GM12873 (cell line): ENCODE results near the gene GLYATL3.

Experiments
- CTCF ChIP-seq: IDR thresholded peaks from 2 replicates; pipeline ENCODE4 v1.5.1; 2012; ENCODE audit warnings: low read depth, mild to moderate bottlenecking, moderate library complexity, low read length, control low read depth; ENCODE audit not compliant: insufficient read depth; ENCODE audit errors: missing control alignments

The GLYATL3 gene

GRCh38 chr6:49463612-49463967 is 36.1 kb upstream of the GLYATL3 start:
- TF ChIP-seq CTCF: no peak

GRCh38 chr6:49464691-49465090 is 35.0 kb upstream of the GLYATL3 start:
- no peak for TF ChIP-seq CTCF

- no peak for TF ChIP-seq CTCF
Measured at GRCh38 chr6:49468042-49468441, 31.7 kb upstream of the GLYATL3 start.

- TF ChIP-seq CTCF: no peak
Measured at GRCh38 chr6:49479308-49479970, 20.3 kb upstream of the GLYATL3 start.

- no peak for TF ChIP-seq CTCF
Measured at GRCh38 chr6:49490633-49491032, 9.1 kb upstream of the GLYATL3 start.

GRCh38 chr6:49497304-49497703 is 2.4 kb upstream of the GLYATL3 start:
- no peak for TF ChIP-seq CTCF

- TF ChIP-seq CTCF: no peak
Measured at GRCh38 chr6:49499126-49499525, 597 bp upstream of the GLYATL3 start.
